ENCODE data around the gene ILDR2.

Gene ILDR2

GRCh38 chr1:166952002-166952746, 23.2 kb downstream of the ILDR2 start (continued):
- TF ChIP-seq PRDM6 (tag by site-specific recombination; IDR thresholded peaks at IDR 0.05) = 0 out of 2 replicates have a peak, but pooled peaks have one; percentile 7
- TF ChIP-seq HOXD13 (CRISPR knock-in tag; IDR thresholded peaks at IDR 0.05; ENCODE audit: borderline replicate concordance) = no peak
- TF ChIP-seq ZNF391 (tag by site-specific recombination; IDR thresholded peaks at IDR 0.05; ENCODE audit: borderline replicate concordance, low read depth) = no peak
- TF ChIP-seq ZNF248 (tag by site-specific recombination; IDR thresholded peaks at IDR 0.05) = no peak
- TF ChIP-seq ZFHX2 (tag by site-specific recombination; conservative IDR thresholded peaks at IDR 0.05) = peak; percentile 87
- no peak for TF ChIP-seq ZNF639 (tag by site-specific recombination; IDR thresholded peaks at IDR 0.05)
- TF ChIP-seq ZBTB6 (tag by site-specific recombination; IDR thresholded peaks at IDR 0.05) = no peak
- no peak for TF ChIP-seq ZIC2 (tag by site-specific recombination; IDR thresholded peaks at IDR 0.05)
- TF ChIP-seq ZNF239 (tag by site-specific recombination; IDR thresholded peaks at IDR 0.05) = no peak

- ChIA-PET POLR2A (no interaction called here), CTCF (interaction anchor here (0.6 kb wide), 1 partner anchor 1027 kb away, joined by 3 read pairs; no protein-coding TSS in a partner anchor)
- H3K4me3 ChIP-seq (ENCODE audit: low read depth, low read length) = no peak overlapping the region
- peaks cover 8% of the 10 kb centered on the region; the same call in 1 of the 2 replicates for H3K4me1 ChIP-seq (ENCODE audit: control insufficient read depth, insufficient read depth, low read length)
- H3K9me3 ChIP-seq (ENCODE audit: control insufficient read depth, insufficient read depth, low read depth, low read length) = no peaks in the 10 kb centered on the region
- TF ChIP-seq ZNF777 (tag by site-specific recombination; IDR thresholded peaks at IDR 0.05; ENCODE audit: borderline replicate concordance) (no peak), ZNF701 (tag by site-specific recombination; IDR thresholded peaks at IDR 0.05) (no peak), ZNF518A (tag by site-specific recombination; conservative IDR thresholded peaks at IDR 0.05; ENCODE audit: low read depth) (no peak), GLIS1 (tag by site-specific recombination; IDR thresholded peaks at IDR 0.05) (peak; percentile 83), ZBTB20 (tag by site-specific recombination; IDR thresholded peaks at IDR 0.05) (no peak), ZNF449 (tag by site-specific recombination; IDR thresholded peaks at IDR 0.05) (no peak), HOXA7 (CRISPR knock-in tag; IDR thresholded peaks at IDR 0.05; ENCODE audit: borderline replicate concordance) (no peak), ZNF324 (tag by site-specific recombination; IDR thresholded peaks at IDR 0.05) (no peak)
- H3K36me3 ChIP-seq (ENCODE audit: control insufficient read depth in 2 of 2, insufficient read depth in 1 of 2, low read length in 2 of 2) = no peaks in the 10 kb centered on the region
- H3K27ac ChIP-seq (ENCODE audit: extremely low read depth, low read depth, low read length) = no peak overlapping the region
Observed at GRCh38 chr1:166951050-166951449, 24.3 kb downstream of the ILDR2 start.

Measured in HEK293 (cell line).